ENCODE results near the gene UBE2E2. TPM values are rescaled to one million over a fixed set of nuclear protein-coding genes. Genes with fewer than 3 reads are reported as not detected.

UBE2E2 gene
- total RNA-seq, 1 experiment from 2014 or later, result 54.9 TPM

- DNase-seq (ENCODE audit: low spot score) (no peak), ATAC-seq (no peak)
- no peak for TF ChIP-seq ESRRA (CRISPR knock-in tag; IDR thresholded peaks at IDR 0.05; ENCODE audit: borderline replicate concordance)
- no peak for TF ChIP-seq ZNF416 (CRISPR knock-in tag; IDR thresholded peaks at IDR 0.05)
- no peak for TF ChIP-seq NFYB (CRISPR knock-in tag; conservative IDR thresholded peaks at IDR 0.05; ENCODE audit: low read depth)
- TF ChIP-seq CREM (CRISPR knock-in tag; IDR thresholded peaks at IDR 0.05), result no peak
- ChIA-PET POLR2A (no interaction called here), CTCF (no interaction called here)
- peaks cover 5% of the 10 kb centered on the region for H3K36me3 Mint-ChIP-seq
- peaks cover 14% of the 10 kb centered on the region for H3K9me3 Mint-ChIP-seq
- no peak overlapping the region for H3K4me3 Mint-ChIP-seq
- H3K27me3 Mint-ChIP-seq (ENCODE audit: low read depth), result no peaks in the 10 kb centered on the region
- no peak overlapping the region; the same call in 1 of the 2 replicates for H3K27ac Mint-ChIP-seq
- peaks cover 24% of the 10 kb centered on the region for H3K4me1 Mint-ChIP-seq
These were observed 117.8 kb downstream of the UBE2E2 start for GRCh38 chr3:23320586-23321570.

DNA sequence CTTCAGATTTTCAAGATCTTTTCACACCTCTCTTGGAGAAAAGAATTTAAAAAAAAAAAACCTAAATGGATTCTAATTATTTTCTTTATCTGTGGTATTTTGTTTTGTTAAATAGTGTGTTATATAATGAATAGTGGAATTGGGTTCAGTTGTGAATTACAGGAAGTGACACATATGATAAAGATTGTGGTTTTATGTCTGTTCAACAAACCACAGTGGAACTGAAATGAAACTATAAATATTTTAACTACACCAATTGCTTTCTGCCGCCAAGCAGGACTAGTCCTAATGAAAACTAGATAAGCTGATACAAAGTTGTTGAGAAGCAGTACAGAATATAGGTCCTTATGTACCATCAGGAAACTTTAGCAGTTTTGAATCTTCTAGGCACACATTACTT lies 121.6 kb downstream of the UBE2E2 start:
- no peak for TF ChIP-seq ZNF317 (CRISPR knock-in tag; IDR thresholded peaks at IDR 0.05; ENCODE audit: borderline replicate concordance, low read depth)
- TF ChIP-seq NFYB (CRISPR knock-in tag; conservative IDR thresholded peaks at IDR 0.05; ENCODE audit: low read depth), result no peak
- TF ChIP-seq ATF1 (CRISPR knock-in tag; IDR thresholded peaks at IDR 0.05), result no peak
- no peak for TF ChIP-seq OVOL2 (CRISPR knock-in tag; IDR thresholded peaks at IDR 0.05; ENCODE audit: borderline replicate concordance)
- TF ChIP-seq ESRRA (CRISPR knock-in tag; IDR thresholded peaks at IDR 0.05; ENCODE audit: borderline replicate concordance), result no peak
- TF ChIP-seq, protein P1, sequence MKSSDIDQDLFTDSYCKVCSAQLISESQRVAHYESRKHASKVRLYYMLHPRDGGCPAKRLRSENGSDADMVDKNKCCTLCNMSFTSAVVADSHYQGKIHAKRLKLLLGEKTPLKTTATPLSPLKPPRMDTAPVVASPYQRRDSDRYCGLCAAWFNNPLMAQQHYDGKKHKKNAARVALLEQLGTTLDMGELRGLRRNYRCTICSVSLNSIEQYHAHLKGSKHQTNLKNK (CRISPR knock-in tag; IDR thresholded peaks at IDR 0.05), result no peak
- TF ChIP-seq FOXK1 (CRISPR knock-in tag; IDR thresholded peaks at IDR 0.05), result no peak
- no peak for TF ChIP-seq TP53 (CRISPR knock-in tag; IDR thresholded peaks at IDR 0.05)
- no peak for TF ChIP-seq SOX15 (CRISPR knock-in tag; IDR thresholded peaks at IDR 0.05)
- TF ChIP-seq JUN (CRISPR knock-in tag; IDR thresholded peaks at IDR 0.05), result no peak
- TF ChIP-seq SP1 (CRISPR knock-in tag; conservative IDR thresholded peaks at IDR 0.05), result no peak
- no peak for TF ChIP-seq ATF2 (CRISPR knock-in tag; IDR thresholded peaks at IDR 0.05; ENCODE audit: borderline replicate concordance, low read depth)
- TF ChIP-seq ZNF671 (CRISPR knock-in tag; IDR thresholded peaks at IDR 0.05), result no peak
- H3K36me3 Mint-ChIP-seq, result no peaks in the 10 kb centered on the region
- H3K4me3 Mint-ChIP-seq, result no peak overlapping the region
- DNase-seq (ENCODE audit: low spot score), result no peak
- ChIA-PET CTCF (no interaction called here), POLR2A (no interaction called here)
- ATAC-seq, result no peak
- peaks cover 29% of the 10 kb centered on the region for H3K4me1 Mint-ChIP-seq
- H3K27me3 Mint-ChIP-seq (ENCODE audit: low read depth), result no peaks in the 10 kb centered on the region
- H3K27ac Mint-ChIP-seq, result no peak overlapping the region
- H3K9me3 Mint-ChIP-seq, result no peaks in the 10 kb centered on the region

GRCh38 chr3:23325466-23326065 lies 122.4 kb downstream of the UBE2E2 start:
- no peaks in the 10 kb centered on the region for H3K36me3 Mint-ChIP-seq
- POLR2A ChIA-PET, result no interaction called here
- no peaks in the 10 kb centered on the region for H3K27me3 Mint-ChIP-seq (ENCODE audit: low read depth)
- H3K4me3 Mint-ChIP-seq, result no peak overlapping the region
- no peak for DNase-seq (ENCODE audit: low spot score)
- peaks cover 33% of the 10 kb centered on the region for H3K4me1 Mint-ChIP-seq
- TF ChIP-seq RORB (CRISPR knock-in tag; IDR thresholded peaks at IDR 0.05), result no peak
- no peak for TF ChIP-seq TEAD4 (CRISPR knock-in tag; IDR thresholded peaks at IDR 0.05)
- TF ChIP-seq KAT7 (CRISPR knock-in tag; IDR thresholded peaks at IDR 0.05; ENCODE audit: borderline replicate concordance), result no peak
- TF ChIP-seq TCF7 (CRISPR knock-in tag; IDR thresholded peaks at IDR 0.05; ENCODE audit: low read depth), result no peak
- no peak for TF ChIP-seq ARID4B (CRISPR knock-in tag; IDR thresholded peaks at IDR 0.05; ENCODE audit: borderline replicate concordance)
- TF ChIP-seq E2F4 (CRISPR knock-in tag; IDR thresholded peaks at IDR 0.05; ENCODE audit: borderline replicate concordance, low read depth), result no peak
- no peak overlapping the region for H3K27ac Mint-ChIP-seq
- no peaks in the 10 kb centered on the region for H3K9me3 Mint-ChIP-seq
- ATAC-seq, result no peak
- CTCF ChIA-PET, result interaction anchor here (0.6 kb wide), 1 partner anchor 188 kb away, joined by 3 read pairs; no protein-coding TSS in a partner anchor

Data from WTC11 (cell line).